HG03342 (cell line): ENCODE measurements around the gene MGMT.

Source experiments
- ATAC-seq: cut with Tn5 transposase; IDR thresholded peaks from one replicate; pipeline ENCODE4 v1.9.1; 2021; ENCODE audit warnings: mild to moderate bottlenecking, moderate library complexity; ENCODE audit not compliant: unreplicated experiment

Gene MGMT

DNA sequence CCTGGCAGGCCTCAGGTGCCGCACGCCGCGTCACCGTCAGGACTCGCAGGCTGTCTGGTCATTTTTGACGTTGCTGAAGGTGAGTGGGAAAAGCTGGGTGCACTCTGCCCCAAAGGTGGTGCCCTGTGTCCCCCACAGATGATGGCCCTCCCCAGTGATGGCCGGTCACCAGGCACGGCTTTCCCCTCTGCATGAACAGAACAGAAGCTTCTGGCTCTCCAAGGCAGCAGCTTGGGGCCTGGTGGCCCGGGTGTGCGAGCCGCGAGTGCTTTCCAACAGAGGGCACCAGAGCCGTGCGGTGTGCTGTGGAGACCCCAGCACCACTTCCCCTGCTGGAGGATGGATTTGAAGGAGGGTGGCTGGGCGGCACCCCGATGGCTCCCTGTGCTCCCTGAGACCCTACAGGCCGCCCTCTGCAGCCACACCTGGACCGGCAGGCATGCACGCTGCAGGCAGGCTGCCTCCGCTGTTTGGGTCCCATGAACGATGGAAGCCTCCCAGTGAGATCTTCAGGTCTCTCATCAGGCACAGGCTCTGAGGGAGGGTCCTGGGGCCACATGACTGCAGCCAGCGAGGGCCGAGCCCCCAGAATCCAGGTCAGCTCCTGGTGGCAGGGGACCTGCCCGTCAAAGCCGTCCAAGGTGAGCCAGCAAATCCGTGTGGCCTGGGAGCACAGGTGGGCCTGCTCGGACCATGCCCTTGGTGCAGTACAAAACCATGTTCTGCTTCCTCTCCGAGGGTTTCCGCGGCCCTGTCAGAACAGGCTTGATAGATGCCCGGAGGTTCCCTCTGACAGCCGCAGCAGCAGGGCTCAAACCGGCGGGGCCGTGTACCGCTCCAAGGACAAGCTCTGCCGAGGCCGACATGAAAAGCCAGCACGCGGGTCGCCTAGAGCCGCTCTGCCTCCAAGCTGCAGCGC is 301.7 kb downstream of the MGMT start:
- ATAC-seq, result no peak

- ATAC-seq, result no peak
Observed at GRCh38 chr10:129769381-129770116, 302.5 kb downstream of the MGMT start.

DNA sequence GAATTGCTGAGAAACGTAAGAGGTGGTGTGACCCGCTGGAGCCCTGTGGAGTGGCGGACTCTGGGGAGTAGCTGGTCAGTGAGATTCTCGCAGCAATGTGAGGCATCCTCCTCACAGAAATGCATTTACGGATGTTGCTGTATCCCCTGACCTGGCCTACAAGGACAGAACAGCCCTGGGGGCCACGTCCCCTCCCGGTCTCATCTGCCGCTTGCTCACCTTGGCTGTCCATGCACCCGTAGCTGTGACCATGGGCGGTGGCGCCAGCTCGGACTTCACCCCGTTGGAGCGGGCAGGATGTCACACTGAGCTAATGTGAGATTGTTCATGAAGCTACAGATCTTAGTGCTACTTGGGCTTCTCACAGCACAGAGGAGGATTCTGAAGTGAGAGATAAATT is 303.2 kb downstream of the MGMT start:
- ATAC-seq, result no peak

DNA sequence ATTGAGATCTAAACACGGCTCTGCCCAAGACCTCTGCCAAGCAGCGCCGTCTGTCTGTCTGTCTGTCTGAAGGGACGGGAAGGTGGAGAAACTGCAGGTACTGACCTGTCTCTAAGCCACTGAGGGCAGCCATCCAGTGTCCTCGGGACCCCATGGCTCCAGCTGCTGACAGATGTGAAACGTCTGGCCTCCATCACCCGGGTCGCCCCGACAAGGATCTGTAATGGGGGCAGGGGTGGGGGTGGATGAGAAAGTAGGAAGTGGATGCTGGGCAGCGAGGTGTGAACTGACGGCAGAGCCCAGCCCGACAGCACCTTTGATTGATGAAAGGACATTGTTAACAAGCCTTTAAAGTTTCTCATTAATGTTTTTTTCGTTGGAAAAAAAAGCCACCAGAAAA is 304.0 kb downstream of the MGMT start:
- no peak for ATAC-seq

GRCh38 chr10:129771576-129771975 is 304.5 kb downstream of the MGMT start:
- ATAC-seq, result no peak

DNA sequence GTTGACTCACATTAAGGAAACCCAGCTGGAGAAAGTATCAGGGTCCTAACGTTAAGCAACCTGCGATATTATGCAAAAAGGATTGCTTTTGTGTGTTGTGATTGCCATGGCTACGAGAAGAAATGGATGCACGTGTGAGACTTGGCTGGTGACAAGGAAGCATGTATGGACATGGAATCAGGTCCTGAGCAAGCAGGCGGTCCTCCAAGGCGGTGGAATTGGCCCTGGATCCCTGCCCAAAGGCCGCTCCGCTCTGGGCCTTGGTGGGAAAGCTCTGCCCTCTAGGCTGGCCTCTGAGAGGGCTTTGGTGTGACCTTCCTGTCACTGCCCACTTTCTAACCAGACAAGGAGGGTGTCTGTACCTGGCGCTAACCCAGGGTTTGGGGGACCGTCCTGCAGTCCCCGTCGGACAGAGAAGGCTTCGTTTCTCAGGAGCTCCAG is 305.0 kb downstream of the MGMT start:
- ATAC-seq, result no peak

DNA sequence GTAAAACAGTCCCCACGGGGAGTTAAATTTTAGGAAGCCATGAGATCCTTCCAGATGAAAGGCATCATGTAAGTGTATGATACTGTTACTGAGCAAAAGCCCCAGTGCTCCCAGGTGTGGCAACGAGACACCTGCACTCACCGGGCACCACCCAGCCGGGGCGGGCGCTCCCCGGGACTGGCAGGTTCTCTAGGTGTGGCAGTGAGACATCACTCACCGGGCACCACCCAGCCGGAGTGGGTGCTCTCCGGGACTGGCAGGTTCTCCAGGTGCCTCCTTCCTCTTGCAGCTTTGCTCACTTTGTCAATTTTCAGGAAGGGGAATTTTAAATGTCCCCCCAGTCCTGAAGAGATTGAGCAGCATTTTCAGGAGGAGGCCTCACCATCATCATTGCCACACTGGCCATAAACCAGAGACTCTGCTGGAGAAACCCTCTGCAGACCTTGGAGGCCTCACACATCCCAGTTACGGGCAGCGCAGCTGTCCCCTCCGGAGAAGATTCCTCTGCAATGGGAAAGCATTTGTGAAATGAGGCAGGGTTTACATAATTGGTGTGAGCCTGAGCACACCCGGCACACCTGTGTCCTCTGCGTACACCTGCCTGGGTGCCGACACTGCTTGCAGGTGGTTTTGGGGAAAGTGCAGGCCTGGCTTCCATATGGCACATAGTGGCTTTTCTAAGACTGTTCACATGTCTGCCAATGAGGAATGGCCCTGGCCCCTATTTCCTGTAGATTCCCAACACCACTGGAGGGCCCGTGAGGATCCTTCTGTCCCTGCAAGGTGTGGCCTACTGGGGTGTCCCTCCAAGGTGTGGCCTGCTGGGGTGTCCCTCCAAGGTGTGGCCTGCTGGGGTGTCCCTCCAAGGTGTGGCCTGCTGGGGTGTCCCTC is 305.7 kb downstream of the MGMT start:
- ATAC-seq, result no peak

DNA sequence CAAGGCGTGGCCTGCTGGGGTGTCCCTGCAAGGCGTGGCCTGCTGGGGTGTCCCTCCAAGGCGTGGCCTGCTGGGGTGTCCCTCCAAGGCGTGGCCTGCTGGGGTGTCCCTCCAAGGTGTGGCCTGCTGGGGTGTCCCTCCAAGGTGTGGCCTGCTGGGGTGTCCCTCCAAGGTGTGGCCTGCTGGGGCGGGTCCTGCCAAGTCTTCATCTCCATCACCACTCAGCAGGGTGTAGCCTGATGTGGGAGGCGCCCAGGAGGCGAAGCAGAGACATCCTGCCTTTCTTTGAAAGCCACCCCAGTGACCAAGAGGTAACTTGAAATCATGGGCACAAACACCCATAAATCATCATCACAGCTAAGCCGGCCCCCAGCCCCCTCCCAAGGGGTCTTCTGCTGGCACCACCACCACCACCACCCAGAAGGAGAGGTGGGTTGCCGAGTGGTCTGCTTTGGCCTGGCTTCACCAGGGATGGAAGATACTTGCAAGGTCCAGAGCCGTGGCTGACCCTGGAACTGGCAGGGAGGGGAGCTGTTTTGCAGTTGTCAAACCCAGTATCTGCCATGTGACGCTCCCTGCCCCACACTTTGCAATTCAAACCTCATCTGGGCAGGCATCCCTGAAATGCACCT is 306.4 kb downstream of the MGMT start:
- no peak for ATAC-seq

DNA sequence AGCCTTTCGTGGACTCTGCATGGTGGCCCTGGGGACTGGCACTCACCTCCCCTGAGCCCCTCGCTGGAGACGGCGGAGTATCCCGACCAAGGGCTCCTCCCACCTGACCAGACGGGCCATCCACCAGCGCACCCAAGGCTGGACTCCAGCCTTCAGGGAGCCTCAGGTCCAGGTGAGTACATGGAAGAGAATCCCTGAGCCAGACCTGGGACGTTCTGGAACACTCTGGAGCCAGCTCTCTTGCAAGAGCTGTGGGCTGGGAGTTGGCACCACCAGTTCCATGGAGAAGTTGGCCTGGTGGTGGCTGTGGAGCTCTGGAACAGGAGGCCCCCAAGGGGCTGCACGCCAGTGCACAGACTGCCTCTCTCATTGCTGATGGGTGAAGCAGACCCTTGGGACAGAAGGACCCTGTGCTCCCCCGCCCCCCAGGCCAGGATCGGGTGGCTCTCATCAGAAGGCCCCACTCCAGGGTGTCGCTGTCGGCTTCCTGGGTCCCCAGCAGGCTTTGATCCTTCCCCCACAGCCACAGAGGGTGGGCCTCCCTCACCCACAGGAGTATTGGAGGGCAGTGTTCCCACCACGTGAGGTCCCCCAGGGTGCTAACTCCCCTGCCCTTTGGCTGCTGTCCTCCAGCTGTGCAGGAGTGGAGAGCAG is 307.2 kb downstream of the MGMT start:
- no peak for ATAC-seq

DNA sequence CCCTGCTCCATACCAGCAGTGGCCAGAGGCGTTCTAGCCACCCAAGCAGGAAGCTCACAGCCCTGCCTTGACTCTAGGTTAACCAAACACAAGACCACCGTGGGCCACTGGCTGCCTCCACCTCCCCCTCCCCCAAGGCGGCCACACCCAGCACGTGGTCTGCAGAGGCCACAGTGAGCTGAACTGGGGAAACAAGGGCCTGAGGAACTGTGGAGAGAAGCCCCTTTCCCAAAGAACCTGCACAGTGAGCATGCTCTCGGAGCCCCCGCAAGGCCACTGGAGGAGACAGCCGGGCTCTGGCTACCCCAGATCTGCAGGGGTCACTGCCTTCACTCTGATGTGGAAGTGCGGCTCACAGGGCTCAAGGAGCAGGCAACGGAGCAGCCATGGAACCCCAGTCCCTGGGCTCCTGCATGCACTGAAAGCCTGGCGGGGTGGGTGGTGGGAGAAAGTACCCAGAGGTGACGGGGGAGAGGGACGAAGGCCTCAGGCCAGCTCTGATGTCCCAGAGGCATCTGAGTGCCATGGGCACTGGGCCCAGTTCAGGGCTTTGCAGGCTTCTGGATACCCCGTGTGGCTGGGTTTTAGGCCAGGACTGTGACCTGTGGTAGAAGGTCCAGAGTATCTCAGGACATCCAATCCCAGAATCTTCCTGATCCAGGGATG is 307.8 kb downstream of the MGMT start:
- ATAC-seq, result no peak

DNA sequence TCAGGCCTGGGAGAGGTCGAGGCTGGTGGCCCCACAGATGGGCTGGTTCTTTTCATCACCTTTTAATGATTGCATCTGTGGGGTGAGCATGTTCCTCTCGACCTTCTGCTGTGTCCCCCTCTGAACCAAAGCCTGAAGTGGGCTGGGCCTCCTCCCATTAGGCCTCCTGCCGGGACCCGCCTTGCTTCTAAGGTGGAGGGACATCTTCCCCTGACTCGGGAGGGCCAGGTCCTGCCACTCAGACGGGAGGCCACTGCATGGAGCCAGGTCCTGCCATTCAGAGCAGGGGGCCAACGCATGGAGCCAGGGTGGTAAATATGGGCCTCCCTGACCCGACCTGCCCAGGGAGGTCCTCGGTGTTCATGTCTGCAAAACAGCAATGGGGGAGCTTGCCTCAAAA is 308.6 kb downstream of the MGMT start:
- no peak for ATAC-seq

- ATAC-seq, result no peak
Observed at GRCh38 chr10:129777687-129778086, 310.6 kb downstream of the MGMT start.

DNA sequence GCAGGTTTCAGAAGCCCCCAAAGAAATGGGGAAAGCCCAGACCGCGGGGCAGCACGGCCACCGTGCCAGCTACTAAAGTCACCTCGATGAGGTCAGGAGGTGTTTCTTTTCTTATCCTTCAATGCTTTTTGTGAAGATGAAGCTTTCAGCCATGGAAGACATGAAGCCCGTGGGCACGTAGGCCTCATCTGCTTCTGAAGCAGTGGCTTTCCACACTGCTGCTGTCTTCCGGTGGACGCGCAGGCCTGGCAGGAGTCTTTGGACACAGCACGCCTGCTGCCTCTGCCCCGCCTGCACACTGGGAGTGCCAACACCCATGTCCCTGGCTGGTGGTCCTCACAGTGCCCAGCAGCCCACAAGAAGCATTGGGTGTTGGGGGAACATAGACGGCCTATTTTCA is 311.5 kb downstream of the MGMT start:
- ATAC-seq, result no peak

- no peak for ATAC-seq
Observed at GRCh38 chr10:129779126-129780111, 312.4 kb downstream of the MGMT start.

GRCh38 chr10:129780198-129780597 is 313.2 kb downstream of the MGMT start:
- ATAC-seq, result no peak

- ATAC-seq, result no peak
Observed at GRCh38 chr10:129780901-129781795, 314.1 kb downstream of the MGMT start.

DNA sequence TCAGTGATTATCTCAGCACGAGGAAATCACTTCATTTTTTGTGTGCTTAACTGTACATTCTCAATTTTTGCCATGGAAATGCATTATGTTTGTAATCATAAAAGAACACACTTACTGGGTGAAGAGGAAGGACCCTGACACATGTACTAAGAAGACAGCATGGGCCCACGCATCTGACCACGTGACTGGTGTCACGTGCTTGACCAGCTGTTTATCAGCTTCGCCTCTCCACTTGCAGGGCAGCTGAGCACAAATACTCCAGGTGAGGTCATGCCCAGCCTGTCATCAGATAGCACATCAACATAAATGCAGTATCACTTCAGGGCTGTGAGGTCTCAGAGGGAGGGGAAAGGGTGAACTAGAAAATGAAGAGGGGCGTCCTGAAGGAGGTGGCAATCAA is 317.2 kb downstream of the MGMT start:
- ATAC-seq, result no peak
